HG03571 (cell line): ENCODE measurements around the gene DDB1.

ENCODE experiments used
- ATAC-seq: cut with Tn5 transposase; IDR thresholded peaks from one replicate; pipeline ENCODE4 v1.9.1; 2021; ENCODE audit not compliant: unreplicated experiment

DDB1 gene

DNA sequence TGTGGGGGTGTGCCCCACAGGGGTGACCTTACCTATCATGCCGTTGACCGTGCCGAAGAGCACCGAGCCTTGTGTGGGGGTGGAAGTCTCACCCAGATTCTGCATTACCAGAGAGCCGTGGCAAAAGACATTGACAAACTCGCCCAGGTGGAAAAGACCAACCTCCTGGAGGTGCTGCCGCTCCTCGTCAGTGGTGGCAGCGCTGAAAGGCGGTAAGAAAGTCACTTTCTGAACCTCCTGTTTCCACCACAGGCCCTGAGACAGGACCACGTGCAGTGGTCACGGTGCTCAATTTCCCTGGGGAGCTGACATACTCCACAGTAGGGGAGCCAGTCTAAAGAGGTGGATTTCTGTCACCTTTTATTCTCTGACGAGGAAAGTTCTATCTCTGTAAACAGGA lies 30.4 kb downstream of the DDB1 start:
- ATAC-seq: no peak

DNA sequence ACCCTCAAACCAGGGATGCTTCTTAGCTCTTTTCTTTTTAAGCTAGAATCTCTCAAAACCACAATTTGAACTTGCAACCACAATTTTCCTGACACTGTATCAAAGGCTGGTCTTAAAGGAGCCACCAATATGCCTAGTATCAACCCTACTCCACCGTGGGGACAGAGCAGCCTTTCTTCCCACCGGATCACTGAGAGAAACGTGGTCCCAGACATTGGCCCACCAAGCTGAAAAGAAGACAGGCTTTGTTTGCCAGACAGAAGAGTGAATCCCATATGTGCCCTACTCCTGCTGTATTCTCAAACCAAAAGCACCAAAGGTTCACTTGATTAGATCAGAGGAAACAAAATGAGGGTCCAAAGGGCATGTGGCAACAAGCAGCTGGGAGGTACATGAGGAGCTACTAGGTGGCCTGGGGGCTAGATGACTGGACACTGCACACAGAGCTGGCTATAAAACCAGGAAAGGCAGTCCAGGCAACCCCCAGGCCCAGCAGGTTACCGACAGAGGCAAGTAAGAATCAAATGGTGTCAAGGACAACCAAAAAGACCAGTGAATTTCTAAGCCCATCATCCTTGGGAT lies 34.2 kb downstream of the DDB1 start:
- no peak for ATAC-seq

DNA sequence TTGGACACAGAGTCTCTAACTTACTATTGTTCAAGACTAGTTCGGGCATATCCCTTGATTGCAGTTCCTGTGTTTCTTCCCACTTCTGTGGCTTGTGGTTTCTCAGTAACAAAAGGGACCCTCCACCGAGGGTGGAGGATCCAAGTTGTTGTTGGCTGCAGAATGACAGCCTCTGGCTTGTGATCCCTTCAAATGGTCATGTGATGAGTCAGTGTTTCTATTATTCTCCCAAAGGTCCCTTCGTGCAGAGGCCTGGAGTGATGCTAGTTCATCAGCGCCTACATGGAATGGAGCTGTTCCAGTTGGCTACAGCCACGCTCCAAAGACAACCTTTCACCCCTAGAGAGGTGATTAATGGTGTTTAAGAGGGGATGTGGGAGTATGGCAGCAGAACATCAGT lies 35.2 kb downstream of the DDB1 start:
- ATAC-seq: no peak

DNA sequence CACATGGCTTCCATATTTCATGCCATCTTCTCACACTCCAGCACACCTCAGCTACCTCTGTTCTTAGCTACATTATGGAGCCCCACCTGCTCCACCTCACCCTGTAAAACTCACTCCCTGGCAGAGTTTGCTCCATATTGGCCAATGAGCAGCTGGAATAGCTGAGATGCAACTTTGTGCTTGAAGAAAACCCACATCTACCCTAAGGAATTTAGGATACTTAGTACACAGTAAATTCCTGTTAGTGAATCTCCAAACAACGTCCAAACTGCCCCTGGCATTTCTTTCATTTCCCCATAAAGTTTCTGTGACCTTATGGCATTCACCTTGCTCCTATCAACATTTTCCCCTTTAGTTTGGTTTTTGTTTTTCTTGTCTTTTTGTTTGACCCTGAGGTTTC lies 35.6 kb downstream of the DDB1 start:
- ATAC-seq: no peak

GRCh38 chr11:61295596-61295926 lies 37.3 kb downstream of the DDB1 start:
- ATAC-seq: no peak

GRCh38 chr11:61294717-61295595 lies 37.9 kb downstream of the DDB1 start, which contains the start of gene VWCE:
VWCE (minus strand) TSS chr11:61295316; CDS start chr11:61295037, 279 bp downstream.
- ATAC-seq: peak; percentile 71

GRCh38 chr11:61293867-61294716 lies 38.8 kb downstream of the DDB1 start:
- ATAC-seq: peak; percentile 31

DNA sequence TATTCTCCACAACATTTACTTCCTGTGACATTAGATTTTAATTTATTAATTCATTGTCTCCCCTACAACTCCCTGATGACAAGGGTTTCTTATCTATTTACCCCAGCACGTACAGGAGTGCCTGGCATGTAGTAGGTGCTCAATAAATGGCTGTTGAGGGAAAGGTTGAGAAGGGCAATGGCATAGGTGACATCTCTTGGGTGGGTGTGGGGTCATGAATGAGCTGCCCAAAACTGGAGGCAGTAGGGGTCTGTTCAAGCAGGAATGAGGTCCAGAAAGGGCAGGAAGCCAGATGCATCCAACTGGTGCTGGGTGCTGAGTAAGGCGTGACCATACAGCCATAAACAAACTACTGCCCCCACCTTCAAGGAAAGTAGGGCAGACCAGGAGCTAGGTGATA lies 40.5 kb downstream of the DDB1 start:
- no peak for ATAC-seq

- no peak for ATAC-seq
Measured at GRCh38 chr11:61290905-61291690, 41.8 kb downstream of the DDB1 start.

- ATAC-seq: no peak
Measured at GRCh38 chr11:61287338-61287977, 45.4 kb downstream of the DDB1 start.

GRCh38 chr11:61283613-61284012 lies 49.3 kb downstream of the DDB1 start:
- no peak for ATAC-seq

DNA sequence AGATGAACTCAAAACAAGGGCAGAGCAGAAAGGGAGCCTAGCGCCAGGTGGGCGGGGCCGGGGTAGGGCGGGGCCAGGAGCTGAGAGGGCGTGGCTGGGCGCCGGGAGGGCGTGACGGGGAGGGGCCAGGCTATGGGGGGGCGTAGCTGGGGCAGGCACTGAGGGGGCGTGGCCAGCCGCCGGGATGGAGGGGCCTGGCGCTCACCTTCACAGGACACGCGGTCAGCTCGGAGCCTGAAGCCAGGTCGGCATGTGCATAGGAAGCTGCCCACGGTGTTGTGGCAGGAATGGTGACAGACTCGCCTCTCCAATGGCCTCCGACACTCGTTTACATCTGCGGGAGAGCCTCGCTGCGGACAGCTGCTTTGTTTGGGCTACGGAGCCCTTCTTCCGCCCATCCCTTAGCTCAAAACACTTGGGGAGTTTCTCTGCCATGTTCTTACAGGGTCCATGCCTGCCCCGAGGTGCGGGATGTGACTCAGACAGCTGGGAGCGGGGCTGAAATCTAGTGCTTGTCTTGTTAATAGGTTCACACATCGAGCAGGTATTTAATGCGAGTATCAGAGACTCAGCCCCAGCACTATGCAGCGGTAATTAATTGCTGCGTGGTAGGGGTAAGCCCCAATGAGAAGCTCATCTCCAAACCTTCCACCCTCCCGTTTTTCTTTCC lies 51.2 kb downstream of the DDB1 start:
- ATAC-seq: no peak

- ATAC-seq: no peak
Measured at GRCh38 chr11:61280883-61281580, 51.9 kb downstream of the DDB1 start.

GRCh38 chr11:61279934-61280659 lies 52.8 kb downstream of the DDB1 start:
- no peak for ATAC-seq

- no peak for ATAC-seq
Measured at GRCh38 chr11:61278001-61278470, 54.9 kb downstream of the DDB1 start.

DNA sequence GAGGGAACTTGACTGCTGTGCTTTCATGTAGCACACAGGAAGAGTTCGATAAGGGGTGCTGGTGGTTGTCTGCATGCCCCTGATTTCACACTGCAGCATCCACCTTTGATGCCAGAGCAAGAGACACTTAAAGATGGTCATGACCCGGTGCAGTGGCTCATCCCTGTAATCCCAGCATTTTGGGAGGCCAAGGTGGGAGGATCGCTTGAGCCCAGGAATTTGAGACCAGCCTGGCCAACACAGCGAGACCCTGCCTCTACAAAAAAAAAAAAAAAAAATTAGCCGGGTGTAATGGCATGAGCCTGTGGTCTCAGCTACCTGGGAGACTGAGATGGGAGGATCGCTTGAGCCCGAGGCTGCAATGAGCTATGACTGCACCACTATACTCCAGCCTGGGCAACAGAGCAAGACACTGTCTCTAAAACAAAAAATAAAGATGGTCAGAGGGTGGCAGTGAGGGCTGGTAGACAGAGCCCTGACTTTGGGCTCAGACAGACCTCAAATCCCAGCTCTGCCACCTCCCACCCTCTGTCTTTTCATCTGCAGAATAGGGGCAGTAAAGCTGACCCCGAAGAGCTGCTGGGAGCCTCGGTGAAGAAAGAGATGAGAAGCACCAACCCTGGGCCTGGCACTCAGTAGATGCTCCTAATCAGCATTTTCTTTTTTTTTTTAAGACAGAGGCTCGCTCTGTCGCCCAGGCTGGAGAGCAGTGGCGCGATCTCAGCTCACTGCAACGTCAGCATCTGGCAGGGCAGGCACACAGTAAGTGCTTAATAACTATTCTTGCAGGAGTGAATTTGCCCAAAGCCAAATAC lies 55.5 kb downstream of the DDB1 start:
- ATAC-seq: no peak

DNA sequence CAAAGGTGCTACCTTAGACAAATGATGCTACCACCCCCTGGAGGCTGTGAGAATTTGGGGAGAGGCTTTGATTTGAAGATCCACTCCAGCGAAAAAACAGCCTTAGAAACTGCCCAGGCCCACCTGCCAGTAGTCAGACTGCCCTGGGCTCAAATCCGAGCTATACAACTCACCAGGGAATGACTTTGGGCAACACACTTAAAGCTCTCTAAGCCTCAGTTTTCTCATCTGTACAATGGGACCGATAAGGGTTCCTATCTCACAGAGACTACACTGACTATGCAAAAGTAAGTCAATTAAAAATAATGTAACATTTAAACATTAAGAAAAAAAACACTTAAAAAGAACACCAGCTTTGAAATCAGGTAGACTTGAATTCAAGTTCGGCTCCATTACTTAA lies 57.7 kb downstream of the DDB1 start:
- ATAC-seq: no peak

- ATAC-seq: no peak
Measured at GRCh38 chr11:61274084-61274483, 58.8 kb downstream of the DDB1 start.
